ENCODE data around the gene ZNF750. TPM values are rescaled to one million over a fixed set of nuclear protein-coding genes. Genes with fewer than 3 reads are reported as not detected.
"Not testable (repeated sequence)": the region's sequence is repeated elsewhere in the genome, so short reads cannot be mapped to it uniquely, and the experiment has no call there.

The ZNF750 gene
- total RNA-seq, 1 experiment from 2014 or later, result 0.44 TPM

DNA sequence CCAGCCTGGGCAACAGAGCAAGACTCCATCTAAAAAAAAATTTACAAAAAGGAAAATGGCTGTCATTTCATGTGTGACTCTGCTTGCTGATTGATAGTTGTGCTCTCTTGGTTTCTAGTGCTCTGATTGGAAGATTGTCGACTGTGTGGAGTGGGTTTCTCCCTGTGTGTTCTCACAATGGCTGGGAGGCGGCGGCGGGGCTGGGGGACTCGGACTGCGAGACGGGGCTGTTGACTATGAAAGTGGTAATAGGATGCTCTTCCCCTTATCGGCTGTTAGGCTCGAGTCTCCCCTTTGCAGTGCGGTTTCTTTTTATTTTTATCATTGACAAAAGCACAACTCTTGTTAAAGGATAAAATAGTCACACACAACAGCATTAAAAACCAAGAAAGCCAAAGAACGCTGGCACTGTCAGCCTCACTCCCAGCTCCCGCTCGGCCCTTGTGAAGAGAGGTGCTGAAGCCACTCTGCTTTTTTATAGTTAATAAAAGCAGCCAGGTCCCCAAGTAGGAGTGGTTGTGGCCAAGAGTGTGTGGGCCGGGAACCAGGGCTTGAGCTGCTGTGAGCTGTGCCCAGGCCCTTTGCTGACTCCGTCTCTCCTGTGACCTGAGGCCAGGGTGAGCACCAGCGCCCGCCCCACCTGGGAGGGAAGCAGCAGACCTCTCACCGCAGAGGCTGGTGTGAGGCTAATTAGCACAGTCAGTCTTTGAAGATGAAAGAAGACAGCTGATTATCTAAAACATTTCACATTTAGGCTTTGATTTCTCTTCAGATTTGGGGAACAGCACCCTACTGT, 51.4 kb downstream of the ZNF750 start:
- no peaks in the 10 kb centered on the region for H4K20me1 ChIP-seq (ENCODE audit: insufficient read depth)
- no peak overlapping the region for H2AFZ ChIP-seq
- TF ChIP-seq, protein P1, sequence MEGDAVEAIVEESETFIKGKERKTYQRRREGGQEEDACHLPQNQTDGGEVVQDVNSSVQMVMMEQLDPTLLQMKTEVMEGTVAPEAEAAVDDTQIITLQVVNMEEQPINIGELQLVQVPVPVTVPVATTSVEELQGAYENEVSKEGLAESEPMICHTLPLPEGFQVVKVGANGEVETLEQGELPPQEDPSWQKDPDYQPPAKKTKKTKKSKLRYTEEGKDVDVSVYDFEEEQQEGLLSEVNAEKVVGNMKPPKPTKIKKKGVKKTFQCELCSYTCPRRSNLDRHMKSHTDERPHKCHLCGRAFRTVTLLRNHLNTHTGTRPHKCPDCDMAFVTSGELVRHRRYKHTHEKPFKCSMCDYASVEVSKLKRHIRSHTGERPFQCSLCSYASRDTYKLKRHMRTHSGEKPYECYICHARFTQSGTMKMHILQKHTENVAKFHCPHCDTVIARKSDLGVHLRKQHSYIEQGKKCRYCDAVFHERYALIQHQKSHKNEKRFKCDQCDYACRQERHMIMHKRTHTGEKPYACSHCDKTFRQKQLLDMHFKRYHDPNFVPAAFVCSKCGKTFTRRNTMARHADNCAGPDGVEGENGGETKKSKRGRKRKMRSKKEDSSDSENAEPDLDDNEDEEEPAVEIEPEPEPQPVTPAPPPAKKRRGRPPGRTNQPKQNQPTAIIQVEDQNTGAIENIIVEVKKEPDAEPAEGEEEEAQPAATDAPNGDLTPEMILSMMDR (conservative IDR thresholded peaks at IDR 0.05), result no peak
- no peak for TF ChIP-seq EZH2 (IDR thresholded peaks at IDR 0.05; ENCODE audit: low read depth)
- DNase-seq, result no peak
- POLR2A ChIA-PET (ENCODE audit: unreplicated experiment), result no interaction called here
- no peaks in the 10 kb centered on the region for H3F3A ChIP-seq (ENCODE audit: insufficient read depth, low read depth)
- H3K4me1 ChIP-seq (replicated peaks; ENCODE audit: insufficient read depth), result no peaks in the 10 kb centered on the region
- H3K79me2 ChIP-seq (ENCODE audit: low read depth), result no peaks in the 10 kb centered on the region
- intact Hi-C loops (cut with micrococcal nuclease; ENCODE audit: unreplicated experiment), result no loop called here
- H3K4me3 ChIP-seq, result no peak overlapping the region
- no peaks in the 10 kb centered on the region for H3K9me3 ChIP-seq (ENCODE audit: insufficient read depth, low read depth)
- no peak overlapping the region for H3K27ac ChIP-seq
- CTCF ChIA-PET, result interaction anchor here (0.9 kb wide), 1 partner anchor 527 kb away, joined by 3 read pairs; no protein-coding TSS in a partner anchor
- H3K36me3 ChIP-seq (ENCODE audit: low read depth), result no peaks in the 10 kb centered on the region
- H3K9me2 ChIP-seq (ENCODE audit: insufficient read depth), result no peaks in the 10 kb centered on the region
- H3K27me3 ChIP-seq (ENCODE audit: insufficient read depth, low read depth), result no peaks in the 10 kb centered on the region
- H3K4me2 ChIP-seq, result no peak overlapping the region
- BruUV-seq (replicated peaks), result no TSS peak

DNA sequence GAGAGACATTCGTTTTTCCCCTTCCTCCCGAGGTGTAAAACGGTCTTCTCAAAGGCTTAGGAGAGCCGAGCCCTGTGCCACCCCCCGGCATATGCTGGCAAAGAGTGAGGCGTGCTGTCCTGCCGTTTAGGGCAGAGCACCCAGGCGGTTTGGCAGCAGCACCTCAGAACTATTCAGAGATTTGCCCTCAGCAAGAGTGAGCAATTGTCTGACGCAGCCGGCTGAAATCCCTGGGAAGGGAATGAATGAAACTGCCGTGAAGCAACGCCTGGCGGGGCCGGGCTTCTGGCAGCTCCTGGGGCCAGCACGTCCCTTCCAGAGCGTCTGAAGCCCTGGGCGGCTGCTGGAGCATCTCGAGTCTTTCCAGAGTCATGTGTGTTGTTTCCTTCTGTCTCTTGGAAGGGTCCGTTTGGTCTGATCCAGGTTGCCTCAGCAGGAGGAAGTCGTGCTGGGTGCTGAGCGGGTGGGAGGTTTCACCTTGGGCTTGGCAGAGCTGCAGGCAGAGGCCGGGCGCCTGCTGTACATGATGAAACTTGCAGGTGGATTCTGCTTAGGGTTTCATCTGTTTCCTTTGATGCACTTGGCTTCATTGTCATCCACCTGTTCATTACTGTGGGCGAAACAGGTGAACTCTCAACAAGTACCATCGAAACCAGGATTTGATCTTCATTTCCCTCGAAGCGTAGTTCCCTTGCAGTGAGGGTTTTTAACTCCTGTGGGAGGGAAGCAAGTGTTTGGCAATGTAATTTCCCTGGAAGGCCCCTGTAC, 52.6 kb downstream of the ZNF750 start:
- DNase-seq, result no peak
- intact Hi-C loops (cut with micrococcal nuclease; ENCODE audit: unreplicated experiment), result no loop called here
- Histone ChIP-seq H3K4me3 (no peak overlapping the region), H3K9me2 (ENCODE audit: insufficient read depth) (no peaks in the 10 kb centered on the region), H3K4me1 (replicated peaks; ENCODE audit: insufficient read depth) (no peaks in the 10 kb centered on the region), H3K27me3 (ENCODE audit: insufficient read depth, low read depth) (no peaks in the 10 kb centered on the region), H4K20me1 (ENCODE audit: insufficient read depth) (no peaks in the 10 kb centered on the region), H3F3A (ENCODE audit: insufficient read depth, low read depth) (no peaks in the 10 kb centered on the region), H2AFZ (no peak overlapping the region), H3K36me3 (ENCODE audit: low read depth) (no peaks in the 10 kb centered on the region), H3K27ac (no peak overlapping the region), H3K79me2 (ENCODE audit: low read depth) (no peaks in the 10 kb centered on the region), H3K4me2 (no peak overlapping the region), H3K9me3 (ENCODE audit: insufficient read depth, low read depth) (no peaks in the 10 kb centered on the region)
- no TSS peak for BruUV-seq (replicated peaks)
- CTCF ChIA-PET, result interaction anchor here (0.7 to 0.9 kb wide), 2 partner anchors 265 to 525 kb away, joined by 3 read pairs; no protein-coding TSS in a partner anchor
- POLR2A ChIA-PET (ENCODE audit: unreplicated experiment), result no interaction called here
- TF ChIP-seq, protein P1 (conservative IDR thresholded peaks at IDR 0.05), result no peak
- TF ChIP-seq EZH2 (IDR thresholded peaks at IDR 0.05; ENCODE audit: low read depth), result no peak

DNA sequence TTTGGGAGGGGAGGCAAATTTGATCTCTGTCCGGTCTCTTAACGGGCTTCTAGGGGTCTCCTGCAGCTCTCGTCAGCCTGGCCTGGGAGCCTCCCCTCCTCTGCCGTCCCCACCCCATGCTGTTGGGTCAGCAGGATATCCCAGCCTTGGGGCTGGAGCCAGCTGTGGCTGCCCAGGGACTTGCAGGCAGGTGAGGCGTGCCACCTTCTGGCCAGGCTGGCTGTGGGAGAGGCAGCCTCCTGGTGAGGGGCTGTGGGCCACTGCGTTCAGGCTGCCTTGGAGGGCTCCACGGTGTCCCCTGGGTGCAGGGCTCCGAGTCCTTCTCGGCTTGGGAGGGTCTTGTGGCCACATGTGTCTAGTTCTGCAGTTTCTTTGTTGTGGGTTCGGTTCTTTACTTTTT, 53.4 kb downstream of the ZNF750 start:
- no peaks in the 10 kb centered on the region for H3K27me3 ChIP-seq (ENCODE audit: insufficient read depth, low read depth)
- H3K79me2 ChIP-seq (ENCODE audit: low read depth), result no peaks in the 10 kb centered on the region
- intact Hi-C loops (cut with micrococcal nuclease; ENCODE audit: unreplicated experiment), result no loop called here
- POLR2A ChIA-PET (ENCODE audit: unreplicated experiment), result no interaction called here
- no peak overlapping the region for H3K27ac ChIP-seq
- no peak overlapping the region for H3K4me3 ChIP-seq
- CTCF ChIA-PET, result interaction anchor here (0.7 kb wide), 1 partner anchor 265 kb away, joined by 3 read pairs; no protein-coding TSS in a partner anchor
- BruUV-seq (replicated peaks), result no TSS peak
- no peak overlapping the region for H3K4me2 ChIP-seq
- no peaks in the 10 kb centered on the region for H3K36me3 ChIP-seq (ENCODE audit: low read depth)
- peaks cover 4% of the 10 kb centered on the region; the same call in 1 of the 2 replicates for H3K4me1 ChIP-seq (replicated peaks; ENCODE audit: insufficient read depth)
- H4K20me1 ChIP-seq (ENCODE audit: insufficient read depth), result no peaks in the 10 kb centered on the region
- H3K9me3 ChIP-seq (ENCODE audit: insufficient read depth, low read depth), result no peaks in the 10 kb centered on the region
- DNase-seq, result no peak
- H3F3A ChIP-seq (ENCODE audit: insufficient read depth, low read depth), result no peaks in the 10 kb centered on the region
- H3K9me2 ChIP-seq (ENCODE audit: insufficient read depth), result no peaks in the 10 kb centered on the region
- no peak overlapping the region for H2AFZ ChIP-seq
- TF ChIP-seq EZH2 (IDR thresholded peaks at IDR 0.05; ENCODE audit: low read depth), result no peak
- TF ChIP-seq, protein P1 (conservative IDR thresholded peaks at IDR 0.05), result no peak

GRCh38 chr17:82785581-82785980, 54.2 kb downstream of the ZNF750 start:
- H3F3A ChIP-seq (ENCODE audit: insufficient read depth, low read depth); intact Hi-C loops (cut with micrococcal nuclease; ENCODE audit: unreplicated experiment); BruUV-seq (replicated peaks); H3K27me3 ChIP-seq (ENCODE audit: insufficient read depth, low read depth); H3K27ac ChIP-seq; H3K4me3 ChIP-seq; H3K9me3 ChIP-seq (ENCODE audit: insufficient read depth, low read depth); H3K4me1 ChIP-seq (replicated peaks; ENCODE audit: insufficient read depth); H3K9me2 ChIP-seq (ENCODE audit: insufficient read depth); H2AFZ ChIP-seq; H4K20me1 ChIP-seq (ENCODE audit: insufficient read depth); CTCF ChIA-PET; H3K4me2 ChIP-seq; POLR2A ChIA-PET (ENCODE audit: unreplicated experiment); H3K36me3 ChIP-seq (ENCODE audit: low read depth); DNase-seq; H3K79me2 ChIP-seq (ENCODE audit: low read depth): not testable (repeated sequence)
